T1000 (cell line): ENCODE measurements around the gene CLCNKA.
"Not testable (repeated sequence)": the region's sequence is repeated elsewhere in the genome, so short reads cannot be mapped to it uniquely, and the experiment has no call there.

Experiments
- DNase-seq: peaks from one replicate; lab custom pipeline; 2025; ENCODE audit warnings: mixed read lengths; lab: John Stamatoyannopoulos, UW

CLCNKA gene

GRCh38 chr1:15997637-15998280, 24.1 kb upstream of the CLCNKA start:
- DNase-seq, result no peak

GRCh38 chr1:15998929-15999328, 22.9 kb upstream of the CLCNKA start:
- no peak for DNase-seq

GRCh38 chr1:16001274-16001673, 20.6 kb upstream of the CLCNKA start:
- not testable (repeated sequence) for DNase-seq

GRCh38 chr1:16005597-16005996, 16.2 kb upstream of the CLCNKA start:
- DNase-seq, result no peak

- no peak for DNase-seq
Observed at GRCh38 chr1:16006010-16006409, 15.8 kb upstream of the CLCNKA start.

- no peak for DNase-seq
Observed at GRCh38 chr1:16006552-16007485, 15.0 kb upstream of the CLCNKA start.

GRCh38 chr1:16007671-16008341, 14.0 kb upstream of the CLCNKA start:
- DNase-seq, result no peak

GRCh38 chr1:16009030-16009460, 12.8 kb upstream of the CLCNKA start:
- DNase-seq, result peak; percentile 75

GRCh38 chr1:16009678-16010077, 12.2 kb upstream of the CLCNKA start:
- no peak for DNase-seq

- DNase-seq, result no peak
Observed at GRCh38 chr1:16010837-16011236, 11.0 kb upstream of the CLCNKA start.

- no peak for DNase-seq
Observed at GRCh38 chr1:16011936-16012589, 9.8 kb upstream of the CLCNKA start.

- DNase-seq, result peak; percentile 37
Observed at GRCh38 chr1:16012590-16013219, 9.1 kb upstream of the CLCNKA start.

- peak; percentile 49 for DNase-seq
Observed at GRCh38 chr1:16013220-16013907, 8.5 kb upstream of the CLCNKA start.

- no peak for DNase-seq
Observed at GRCh38 chr1:16013908-16014258, 8.0 kb upstream of the CLCNKA start.

- DNase-seq, result no peak
Observed at GRCh38 chr1:16014509-16015482, 7.0 kb upstream of the CLCNKA start.

- DNase-seq, result no peak
Observed at GRCh38 chr1:16015491-16015890, 6.3 kb upstream of the CLCNKA start.

GRCh38 chr1:16015960-16016901, 5.6 kb upstream of the CLCNKA start:
- DNase-seq, result peak; percentile 11

- no peak for DNase-seq
Observed at GRCh38 chr1:16017076-16017460, 4.8 kb upstream of the CLCNKA start.
